ENCODE results near the gene L1CAM. TPM values are rescaled to one million over a fixed set of nuclear protein-coding genes. Genes with fewer than 3 reads are reported as not detected.

Gene L1CAM
- total and polyA plus RNA-seq, 8 donors: 0.84 to 3.9 (median 1.2) TPM

DNA sequence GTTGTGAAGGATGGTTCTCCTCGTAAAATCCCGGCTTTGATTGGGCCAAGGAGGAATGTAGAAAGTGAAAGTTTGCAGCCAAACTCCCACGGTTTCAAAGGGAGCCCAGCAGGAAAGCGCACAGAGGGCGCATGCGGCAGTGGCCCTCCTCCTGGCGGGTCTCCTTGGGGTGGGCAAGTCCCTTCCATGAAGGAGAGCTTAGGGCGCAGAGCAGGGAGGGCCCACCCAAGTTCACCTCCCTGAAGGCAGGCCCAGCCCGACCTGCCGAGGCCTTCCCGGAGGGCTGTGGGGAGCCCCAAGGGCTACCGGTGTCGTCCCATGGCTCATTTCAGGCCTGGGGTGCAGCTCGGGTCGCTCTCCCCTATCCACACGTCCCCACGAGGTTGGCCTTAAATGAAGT, 57.7 kb downstream of the L1CAM start:
- H3K36me3 ChIP-seq: no peaks in the 10 kb centered on the region
- H3K27ac ChIP-seq: no peak overlapping the region
- no peak for FAIRE-seq
- H3K4me1 ChIP-seq: no peaks in the 10 kb centered on the region
- intact Hi-C loops (cut with DNase I): no loop called here
- WGBS, 2 donors: 42 to 64% methylated on average over 17 of the region's 17 CpGs
- no peaks in the 10 kb centered on the region for H3K9me3 ChIP-seq
- ATAC-seq: no peak
- no peak overlapping the region for H3K4me3 ChIP-seq
- TF ChIP-seq, protein P1, sequence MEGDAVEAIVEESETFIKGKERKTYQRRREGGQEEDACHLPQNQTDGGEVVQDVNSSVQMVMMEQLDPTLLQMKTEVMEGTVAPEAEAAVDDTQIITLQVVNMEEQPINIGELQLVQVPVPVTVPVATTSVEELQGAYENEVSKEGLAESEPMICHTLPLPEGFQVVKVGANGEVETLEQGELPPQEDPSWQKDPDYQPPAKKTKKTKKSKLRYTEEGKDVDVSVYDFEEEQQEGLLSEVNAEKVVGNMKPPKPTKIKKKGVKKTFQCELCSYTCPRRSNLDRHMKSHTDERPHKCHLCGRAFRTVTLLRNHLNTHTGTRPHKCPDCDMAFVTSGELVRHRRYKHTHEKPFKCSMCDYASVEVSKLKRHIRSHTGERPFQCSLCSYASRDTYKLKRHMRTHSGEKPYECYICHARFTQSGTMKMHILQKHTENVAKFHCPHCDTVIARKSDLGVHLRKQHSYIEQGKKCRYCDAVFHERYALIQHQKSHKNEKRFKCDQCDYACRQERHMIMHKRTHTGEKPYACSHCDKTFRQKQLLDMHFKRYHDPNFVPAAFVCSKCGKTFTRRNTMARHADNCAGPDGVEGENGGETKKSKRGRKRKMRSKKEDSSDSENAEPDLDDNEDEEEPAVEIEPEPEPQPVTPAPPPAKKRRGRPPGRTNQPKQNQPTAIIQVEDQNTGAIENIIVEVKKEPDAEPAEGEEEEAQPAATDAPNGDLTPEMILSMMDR (IDR thresholded peaks at IDR 0.05): no peak
- DNase-seq: peak in 1 of 6 donors; percentile 55
- H3K27me3 ChIP-seq: peaks cover 0 to 14% (median 1%) of the 10 kb centered on the region in 4 donors

DNA sequence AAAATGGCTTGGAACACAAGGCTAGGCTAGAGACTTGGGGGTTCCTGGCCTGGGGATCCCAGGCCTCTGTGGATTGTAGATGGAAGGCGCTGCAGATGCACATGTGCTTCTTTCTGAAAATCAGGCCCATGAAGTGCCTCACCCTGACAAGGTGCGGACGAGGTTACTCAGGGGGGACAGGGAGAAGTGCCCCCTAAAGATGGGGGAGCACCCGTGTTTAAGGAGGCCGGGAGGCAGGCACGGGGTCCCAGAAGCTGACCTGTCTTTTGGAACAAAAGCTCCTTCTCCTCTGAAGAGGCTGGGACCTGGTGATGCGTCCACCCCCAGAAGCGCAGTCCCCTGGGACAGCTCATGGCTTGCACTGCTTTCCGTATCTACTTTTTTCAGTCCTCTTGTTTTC, 58.1 kb downstream of the L1CAM start:
- WGBS, 2 donors: 73 to 87% methylated on average over 9 of the region's 9 CpGs

DNA sequence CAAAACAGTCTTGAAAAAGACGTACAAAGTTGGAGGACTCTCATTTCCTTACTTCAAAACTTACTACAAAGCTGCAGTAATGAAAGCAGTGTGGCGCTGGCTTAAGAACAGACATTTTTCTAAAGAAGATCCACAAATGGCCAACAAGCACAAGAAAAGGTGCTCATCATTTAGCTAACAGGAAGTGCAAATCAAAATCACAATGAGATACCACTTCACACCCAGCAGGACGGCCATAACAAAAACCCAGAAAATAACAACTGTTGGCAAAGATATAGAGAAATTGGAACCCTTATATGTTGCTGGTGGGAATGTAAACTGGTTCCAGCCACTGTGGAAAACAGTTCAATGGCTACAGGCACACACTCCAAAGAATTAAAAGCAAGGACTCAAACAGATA, 59.0 kb downstream of the L1CAM start:
- intact Hi-C loops (cut with DNase I): no loop called here
- no peaks in the 10 kb centered on the region for H3K9me3 ChIP-seq
- H3K36me3 ChIP-seq: no peaks in the 10 kb centered on the region
- peaks cover 0 to 11% (median 1%) of the 10 kb centered on the region in 4 donors for H3K27me3 ChIP-seq
- H3K4me1 ChIP-seq: no peaks in the 10 kb centered on the region
- H3K4me3 ChIP-seq: no peak overlapping the region
- ATAC-seq: no peak
- 61 to 78% methylated on average over 3 of the region's 3 CpGs for WGBS, 2 donors
- H3K27ac ChIP-seq: no peak overlapping the region
- DNase-seq: no peak
- no peak for FAIRE-seq
- TF ChIP-seq, protein P1 (IDR thresholded peaks at IDR 0.05): no peak

More for the DNA sequence above, 58.1 kb downstream of the L1CAM start:
- Histone ChIP-seq H3K27ac (no peak overlapping the region), H3K36me3 (no peaks in the 10 kb centered on the region), H3K9me3 (no peaks in the 10 kb centered on the region), H3K27me3 (peaks cover 0 to 14% (median 1%) of the 10 kb centered on the region in 4 donors), H3K4me1 (no peaks in the 10 kb centered on the region), H3K4me3 (no peak overlapping the region)
- no peak for ATAC-seq
- TF ChIP-seq, protein P1 (IDR thresholded peaks at IDR 0.05): no peak
- DNase-seq: no peak
- intact Hi-C loops (cut with DNase I): no loop called here
- no peak for FAIRE-seq

DNA sequence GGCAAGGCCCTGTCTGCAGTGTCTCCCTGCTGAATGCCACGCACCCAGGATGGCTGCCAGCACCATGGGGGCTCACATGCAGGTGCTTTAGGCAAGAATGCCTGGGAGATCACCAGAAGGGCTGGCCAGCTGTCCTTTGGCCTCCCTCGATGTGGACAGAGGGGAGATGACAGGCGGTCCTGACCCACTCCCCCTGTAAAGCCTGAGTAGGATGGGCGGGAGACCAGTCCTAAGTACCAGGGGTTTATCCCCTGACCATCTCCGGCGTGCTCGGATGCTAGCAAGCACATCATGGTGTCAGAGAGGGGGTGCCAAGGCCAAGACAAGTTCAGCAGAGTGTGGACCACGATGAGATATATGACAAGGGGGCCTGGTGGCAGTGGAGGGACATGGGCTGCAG, 60.9 kb downstream of the L1CAM start:
- FAIRE-seq (no peak), ATAC-seq (no peak), DNase-seq (no peak)
- peaks cover 0 to 23% (median 1%) of the 10 kb centered on the region in 4 donors for H3K27me3 ChIP-seq
- no peak overlapping the region for H3K4me3 ChIP-seq
- no peaks in the 10 kb centered on the region for H3K36me3 ChIP-seq
- no peaks in the 10 kb centered on the region for H3K4me1 ChIP-seq
- intact Hi-C loops (cut with DNase I): no loop called here
- WGBS, 2 donors: 66 to 75% methylated on average over 8 of the region's 8 CpGs
- H3K9me3 ChIP-seq: no peaks in the 10 kb centered on the region
- H3K27ac ChIP-seq: no peak overlapping the region
- TF ChIP-seq, protein P1 (IDR thresholded peaks at IDR 0.05): no peak

DNA sequence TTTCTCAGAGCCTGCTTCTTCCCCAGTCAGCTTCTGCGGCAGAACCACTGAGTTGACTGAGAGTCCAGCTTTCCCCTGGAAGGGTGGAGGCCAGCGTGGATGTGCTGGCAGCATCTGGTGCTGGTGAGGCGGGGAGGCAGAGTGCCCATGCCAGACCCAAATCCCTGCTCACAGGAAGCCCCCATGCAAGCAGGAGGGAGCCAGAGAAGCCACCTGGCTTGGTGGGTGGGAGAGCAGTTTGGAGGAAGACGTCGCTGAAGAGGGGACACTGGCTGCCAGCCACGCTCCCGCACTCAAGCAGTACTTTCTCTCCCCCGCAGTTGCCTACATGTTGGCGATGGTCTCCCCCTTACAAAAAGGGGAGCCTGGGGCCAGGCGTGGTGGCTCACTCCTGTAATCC, 61.6 kb downstream of the L1CAM start:
- Histone ChIP-seq H3K27me3 (peaks cover 0 to 28% (median 1%) of the 10 kb centered on the region in 4 donors), H3K36me3 (no peaks in the 10 kb centered on the region), H3K27ac (no peak overlapping the region), H3K9me3 (no peaks in the 10 kb centered on the region), H3K4me1 (no peaks in the 10 kb centered on the region), H3K4me3 (no peak overlapping the region)
- no peak for ATAC-seq
- no peak for FAIRE-seq
- WGBS, 2 donors: 78 to 80% methylated on average over 10 of the region's 10 CpGs
- TF ChIP-seq, protein P1 (IDR thresholded peaks at IDR 0.05): no peak
- DNase-seq: no peak
- intact Hi-C loops (cut with DNase I): no loop called here
